Measurements from ENCODE around the gene GABBR2.

Gene GABBR2

GRCh38 chr9:98365227-98365669 is 343.5 kb downstream of the GABBR2 start:
- Mint-ChIP-seq H3K4me3 (no peak overlapping the region), H3K4me1 (peaks cover 14% of the 10 kb centered on the region), H3K36me3 (ENCODE audit: low read depth) (no peaks in the 10 kb centered on the region), H3K27ac (no peak overlapping the region), H3K9me3 (peaks cover 8% of the 10 kb centered on the region), H3K27me3 (ENCODE audit: low read depth) (peaks cover 8% of the 10 kb centered on the region)
- peak in 2 of 3 experiments; percentile 25 to 30 for TF ChIP-seq CTCF (IDR thresholded peaks at IDR 0.05; ENCODE audit: unreplicated experiment in 3 of 3)

GRCh38 chr9:98364086-98364485 is 344.6 kb downstream of the GABBR2 start:
- no peaks in the 10 kb centered on the region for H3K36me3 Mint-ChIP-seq (ENCODE audit: low read depth)
- peaks cover 12% of the 10 kb centered on the region for H3K27me3 Mint-ChIP-seq (ENCODE audit: low read depth)
- no peak for TF ChIP-seq CTCF (IDR thresholded peaks at IDR 0.05; ENCODE audit: unreplicated experiment in 3 of 3)
- H3K4me3 Mint-ChIP-seq, result no peak overlapping the region
- peaks cover 8% of the 10 kb centered on the region for H3K9me3 Mint-ChIP-seq
- H3K27ac Mint-ChIP-seq, result peak overlapping the region; percentile 20 to 76 (median 26)
- H3K4me1 Mint-ChIP-seq, result peaks cover 14% of the 10 kb centered on the region

DNA sequence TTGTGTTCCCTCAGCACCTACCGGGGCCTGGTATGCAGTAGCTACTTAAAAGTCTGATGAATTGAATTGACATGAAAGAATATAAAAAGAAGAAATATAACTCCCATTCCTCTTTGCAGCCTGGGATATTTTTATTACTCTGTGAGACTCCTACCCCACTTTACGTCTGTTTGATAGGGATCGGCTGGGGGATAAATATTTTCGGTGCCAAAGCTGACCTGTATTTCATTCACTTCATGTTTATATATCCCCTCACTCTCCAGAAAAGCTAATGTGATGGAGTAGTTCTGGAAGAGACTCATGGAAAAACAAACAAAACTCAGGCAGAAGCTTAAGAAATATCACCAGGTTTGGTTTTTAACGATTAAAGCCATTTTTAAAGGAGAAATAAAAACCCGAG is 345.1 kb downstream of the GABBR2 start:
- Mint-ChIP-seq H3K4me1 (peaks cover 14% of the 10 kb centered on the region), H3K27me3 (ENCODE audit: low read depth) (peaks cover 12% of the 10 kb centered on the region), H3K4me3 (no peak overlapping the region), H3K27ac (peak overlapping the region; percentile 20 to 59 (median 26)), H3K9me3 (peaks cover 8% of the 10 kb centered on the region), H3K36me3 (ENCODE audit: low read depth) (no peaks in the 10 kb centered on the region)
- TF ChIP-seq CTCF (IDR thresholded peaks at IDR 0.05; ENCODE audit: unreplicated experiment in 3 of 3), result no peak

DNA sequence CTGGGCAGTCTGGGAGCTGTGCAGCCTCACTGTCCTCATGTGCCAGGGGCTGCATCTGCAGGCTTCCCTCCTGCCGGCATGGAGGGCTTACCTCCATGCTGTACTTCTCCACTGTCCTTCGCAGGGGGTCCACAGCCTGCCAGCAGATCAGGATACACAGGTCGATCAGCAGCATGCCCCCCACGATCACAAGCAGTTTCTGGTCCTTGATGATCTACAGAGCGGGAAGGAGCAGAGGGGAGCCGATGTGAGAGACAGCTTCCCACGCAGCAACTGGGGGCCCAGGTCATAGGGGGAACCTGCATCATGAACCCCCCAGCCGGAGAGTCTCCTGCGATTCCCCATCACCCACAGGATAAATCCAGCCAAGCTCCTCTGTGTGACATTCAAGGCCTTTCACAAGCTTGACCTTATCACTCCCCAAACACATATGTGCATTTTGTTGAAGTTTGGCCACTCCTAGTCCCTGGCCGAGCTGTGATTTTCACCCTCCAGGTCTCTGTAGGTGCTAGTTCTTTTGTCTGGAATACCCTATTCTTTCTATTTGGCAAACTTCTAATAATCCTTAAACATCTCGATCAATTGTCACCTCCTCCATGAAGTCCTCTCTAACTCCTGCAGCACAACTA is 346.0 kb downstream of the GABBR2 start:
- Mint-ChIP-seq H3K4me1 (peaks cover 14% of the 10 kb centered on the region), H3K9me3 (peaks cover 8% of the 10 kb centered on the region), H3K36me3 (ENCODE audit: low read depth) (no peaks in the 10 kb centered on the region), H3K27me3 (ENCODE audit: low read depth) (peaks cover 9% of the 10 kb centered on the region), H3K4me3 (no peak overlapping the region), H3K27ac (peak overlapping the region in 1 of 3 experiments; percentile 59)
- no peak for TF ChIP-seq CTCF (IDR thresholded peaks at IDR 0.05; ENCODE audit: unreplicated experiment in 3 of 3)

DNA sequence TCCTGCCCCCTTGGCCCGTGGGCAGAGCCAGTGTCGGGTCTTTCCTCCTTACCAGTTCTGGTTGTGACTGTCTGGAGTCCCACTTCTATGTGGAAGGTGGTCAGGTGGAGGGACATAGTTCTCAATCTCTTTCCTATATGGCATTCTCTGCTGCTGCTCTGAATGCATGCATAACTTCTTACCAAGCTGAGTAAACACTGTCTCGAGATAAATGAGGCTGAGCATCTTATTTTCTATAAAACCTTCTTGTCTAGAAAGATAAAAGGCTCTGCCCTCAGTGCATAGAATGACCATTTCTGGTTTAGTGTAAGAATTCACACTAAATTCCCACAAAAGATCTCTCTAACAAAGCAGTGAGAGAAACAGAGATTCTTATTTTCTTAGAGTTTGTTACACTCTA is 347.1 kb downstream of the GABBR2 start:
- Mint-ChIP-seq H3K4me1 (peaks cover 14% of the 10 kb centered on the region), H3K36me3 (ENCODE audit: low read depth) (no peaks in the 10 kb centered on the region), H3K9me3 (peaks cover 8% of the 10 kb centered on the region), H3K27ac (no peak overlapping the region), H3K27me3 (ENCODE audit: low read depth) (peaks cover 8% of the 10 kb centered on the region), H3K4me3 (no peak overlapping the region)
- TF ChIP-seq CTCF (IDR thresholded peaks at IDR 0.05; ENCODE audit: unreplicated experiment in 3 of 3), result no peak

DNA sequence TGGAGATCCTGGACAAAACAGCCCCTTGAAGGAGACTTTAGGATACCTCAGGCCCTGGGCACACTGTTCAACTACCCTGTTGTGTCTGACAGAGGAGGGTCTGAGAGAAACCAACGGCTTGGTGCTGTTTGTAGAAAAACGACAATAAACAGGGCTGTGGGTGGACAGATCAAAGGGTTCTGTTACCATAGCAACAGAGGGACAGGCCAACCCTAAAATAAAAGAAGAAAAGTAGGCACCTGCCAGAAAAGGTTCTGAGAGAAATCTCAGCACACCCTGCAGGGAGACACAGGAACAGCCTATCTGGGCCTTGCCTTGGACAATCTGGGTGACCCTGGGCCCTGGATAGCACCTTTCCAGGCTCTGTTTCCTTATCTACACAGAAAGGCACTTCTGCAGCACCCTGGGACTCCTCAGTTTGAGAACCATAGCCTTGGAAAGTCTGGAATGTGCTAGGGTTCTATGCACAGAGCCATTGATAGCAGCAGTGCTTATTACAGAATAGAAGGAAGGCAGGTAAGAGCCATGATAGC is 348.5 kb downstream of the GABBR2 start:
- TF ChIP-seq CTCF (IDR thresholded peaks at IDR 0.05; ENCODE audit: unreplicated experiment in 3 of 3), result no peak
- H3K36me3 Mint-ChIP-seq (ENCODE audit: low read depth), result no peaks in the 10 kb centered on the region
- peaks cover 8% of the 10 kb centered on the region for H3K27me3 Mint-ChIP-seq (ENCODE audit: low read depth)
- H3K4me1 Mint-ChIP-seq, result peaks cover 14% of the 10 kb centered on the region
- no peak overlapping the region for H3K27ac Mint-ChIP-seq
- H3K9me3 Mint-ChIP-seq, result peaks cover 4% of the 10 kb centered on the region
- no peak overlapping the region for H3K4me3 Mint-ChIP-seq
